Adrenal gland (tissue), 12 donors: ENCODE data around the gene C16orf54. TPM values are rescaled to one million over a fixed set of nuclear protein-coding genes. Genes with fewer than 3 reads are reported as not detected.
"Not testable (repeated sequence)": the region's sequence is repeated elsewhere in the genome, so short reads cannot be mapped to it uniquely, and the experiment has no call there.

ENCODE experiments used
- DNase-seq, 7 donors: peaks; one replicate each; pipeline ENCODE4 v3.0.0-alpha.2; 2019 to 2020
- H3K27ac ChIP-seq, 5 donors: fragments of 200-600 bp; sonication (generic) in 4 of 5; 1 replicate in 3 of 5; 2 replicates in 2 of 5; pipeline versions ENCODE4 v1.5.1 to v1.8.0; 2016 to 2020; ENCODE audit warnings: mild to moderate bottlenecking in 1 of 5
- H3K27me3 ChIP-seq: fragments of 200-600 bp; 2 replicates; pipeline ENCODE4 v1.8.0; 2021
- H3K36me3 ChIP-seq, 2 donors: fragments of 200-600 bp; replicated peaks in 1 of 2; 1 replicate in 1 of 2; 2 replicates in 1 of 2; pipeline versions ENCODE4 v1.5.1 to v1.8.0; 2018 to 2022
- H3K4me1 ChIP-seq, 2 donors: fragments of 200-600 bp; replicated peaks in 1 of 2; 1 replicate in 1 of 2; 2 replicates in 1 of 2; pipeline versions ENCODE4 v1.5.1 to v1.8.0; 2018 to 2021
- H3K4me3 ChIP-seq, 4 donors: fragments of 200-600 bp; sonication (generic) in 3 of 4; one replicate each; pipeline ENCODE4 v1.5.1; 2016 to 2018
- H3K9me3 ChIP-seq, 3 donors: fragments of 200-600 bp; sonication (generic) in 1 of 3; replicated peaks in 1 of 3; 1 replicate in 2 of 3; 2 replicates in 1 of 3; pipeline versions ENCODE4 v1.5.1 to v1.8.0; 2016 to 2021
- POLR2A ChIP-seq, 2 donors: fragments of 450-650 bp; IDR thresholded peaks; one replicate each; pipeline ENCODE4 v1.6.1; 2017; ENCODE audit warnings: antibody characterized with exemption in 2 of 2, mild to moderate bottlenecking in 2 of 2, moderate library complexity in 1 of 2
- WGBS, 4 donors: extraction: QIAGEN DNeasy Blood & Tissue Kit in 2 of 4; methylation state at CpG; one replicate each; pipeline versions ENCODE4 v1.1.5 to v1.1.7; 2013 to 2017; 5-methylcytosine and 5-hydroxymethylcytosine counted together
- intact Hi-C, 2 donors: fragments of 100-400 bp; cut with DNase I; formaldehyde crosslinking; loops; one replicate each; pipeline versions ENCODE4 v1.14.1 to v1.15.0; 2022 to 2023
- polyA plus RNA-seq, 3 donors: library from polyadenylated mRNA; stranded (reverse); fragments of 200-250 nt in 2 of 3; fragments of 350-450 nt in 1 of 3; fragmentation: Illumina TruSeq in 1 of 3; extraction: RNeasy Lipid Tissue Mini Kit (QIAGEN cat#74804) in 1 of 3; gene quantifications; one replicate each; pipeline ENCODE4 v1.2.3, GENCODE V29; 2013 to 2014
- total RNA-seq, 9 donors: library from RNA; depleted of rRNA in 4 of 9; stranded (reverse); fragments of >200 nt in 4 of 9; fragments of 120-200 nt in 1 of 9; fragmentation: NEBNext Ultra II Directional in 1 of 9; extraction: Animal tissue kit (Norgen Biotek cat#: 25700) in 1 of 9; gene quantifications; one replicate each; pipeline versions ENCODE4 v1.1.0 to v1.2.4, GENCODE V29; 2013 to 2023
- TF ChIP-seq, protein P1 (sequence below), 6 experiments: fragments of 450-650 bp in 4 of 6; fragments of 200-600 bp in 2 of 6; sonication (generic) in 1 of 6; IDR thresholded peaks; 1 replicate in 5 of 6; 2 replicates in 1 of 6; pipeline versions ENCODE4 v1.5.1 to v1.8.0; 2016 to 2021; ENCODE audit warnings: antibody characterized with exemption in 6 of 6, mild to moderate bottlenecking in 2 of 6, moderate library complexity in 1 of 6
- donor health status: healthy with polysubstance abuse.
- donor health status: Bipolar disorder and iron deficiency.
- donor health status: DM: yes; HTN: yes; CAD: no.
- donor health status: DM: no; HTN: no; CAD: no.
- donor health status: DM: no; HTN: no; CAD: no.
- donor health status: DM: yes; HTN: yes; CAD: no.

C16orf54 gene
- total and polyA plus RNA-seq, 12 donors = 0.11 to 1.8 (median 0.69) TPM

DNA sequence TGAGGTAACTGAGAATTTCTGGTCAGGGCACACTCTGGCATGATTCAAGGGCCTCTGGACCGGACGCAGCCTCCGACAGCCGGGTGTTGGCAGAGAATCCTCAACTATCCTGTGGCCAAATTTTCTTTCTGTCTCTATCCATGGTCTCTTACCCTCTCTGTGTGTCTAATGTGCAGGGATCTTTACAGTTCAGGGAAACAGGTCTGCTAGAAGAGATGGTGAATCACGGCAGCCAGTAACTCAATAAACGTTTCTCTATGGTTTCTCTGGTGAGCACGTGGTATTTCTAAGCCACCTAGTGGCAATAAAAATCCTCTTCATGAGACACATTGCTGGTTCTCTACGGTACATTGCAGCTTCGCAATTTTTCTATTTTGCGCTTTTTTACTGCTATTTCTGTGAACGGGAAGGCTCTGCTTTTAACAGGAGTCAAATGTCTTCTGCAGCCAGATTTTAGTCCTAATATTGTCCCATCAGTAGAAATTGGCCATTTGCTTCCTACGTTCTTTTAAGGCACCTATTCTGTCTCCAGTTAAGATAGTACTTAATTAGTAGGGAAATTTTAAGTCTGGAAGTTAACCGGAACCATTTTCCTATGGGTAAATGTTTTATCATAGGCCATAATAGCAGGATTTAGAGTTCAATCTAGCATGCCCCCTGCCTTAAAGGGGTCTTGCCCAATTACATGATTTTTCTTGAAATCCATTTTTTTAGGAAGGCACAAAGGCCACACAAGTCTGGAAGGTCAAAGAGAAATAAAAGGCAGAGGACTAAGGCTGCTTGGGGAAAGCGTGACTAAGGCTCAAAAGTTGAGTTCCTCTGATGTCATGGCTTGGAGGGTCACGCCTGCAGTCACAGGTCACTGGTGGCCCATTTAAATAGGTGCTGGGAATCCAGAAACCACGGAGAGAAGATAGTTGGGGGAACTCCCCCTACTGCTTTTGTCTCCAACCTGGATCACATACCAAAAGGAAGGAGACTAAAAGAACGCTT, 35.3 kb downstream of the C16orf54 start:
- H3K4me3 ChIP-seq = no peak overlapping the region
- peak in 5 of 7 donors; percentile 38 to 59 (median 42) for DNase-seq
- H3K36me3 ChIP-seq = no peaks in the 10 kb centered on the region
- TF ChIP-seq, protein P1, sequence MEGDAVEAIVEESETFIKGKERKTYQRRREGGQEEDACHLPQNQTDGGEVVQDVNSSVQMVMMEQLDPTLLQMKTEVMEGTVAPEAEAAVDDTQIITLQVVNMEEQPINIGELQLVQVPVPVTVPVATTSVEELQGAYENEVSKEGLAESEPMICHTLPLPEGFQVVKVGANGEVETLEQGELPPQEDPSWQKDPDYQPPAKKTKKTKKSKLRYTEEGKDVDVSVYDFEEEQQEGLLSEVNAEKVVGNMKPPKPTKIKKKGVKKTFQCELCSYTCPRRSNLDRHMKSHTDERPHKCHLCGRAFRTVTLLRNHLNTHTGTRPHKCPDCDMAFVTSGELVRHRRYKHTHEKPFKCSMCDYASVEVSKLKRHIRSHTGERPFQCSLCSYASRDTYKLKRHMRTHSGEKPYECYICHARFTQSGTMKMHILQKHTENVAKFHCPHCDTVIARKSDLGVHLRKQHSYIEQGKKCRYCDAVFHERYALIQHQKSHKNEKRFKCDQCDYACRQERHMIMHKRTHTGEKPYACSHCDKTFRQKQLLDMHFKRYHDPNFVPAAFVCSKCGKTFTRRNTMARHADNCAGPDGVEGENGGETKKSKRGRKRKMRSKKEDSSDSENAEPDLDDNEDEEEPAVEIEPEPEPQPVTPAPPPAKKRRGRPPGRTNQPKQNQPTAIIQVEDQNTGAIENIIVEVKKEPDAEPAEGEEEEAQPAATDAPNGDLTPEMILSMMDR (IDR thresholded peaks at IDR 0.05) = peak; percentile 51 to 76 (median 70)
- no peak for TF ChIP-seq POLR2A (IDR thresholded peaks at IDR 0.05)
- H3K4me1 ChIP-seq = peaks cover 0 to 6% of the 10 kb centered on the region in 2 donors
- no peaks in the 10 kb centered on the region for H3K27me3 ChIP-seq
- intact Hi-C loops = no loop called here
- H3K27ac ChIP-seq = peak overlapping the region in 1 of 5 donors; percentile 3
- 33 to 38% (median 35%) methylated on average over 17 of the region's 17 CpGs for WGBS, 4 donors
- no peaks in the 10 kb centered on the region for H3K9me3 ChIP-seq

DNA sequence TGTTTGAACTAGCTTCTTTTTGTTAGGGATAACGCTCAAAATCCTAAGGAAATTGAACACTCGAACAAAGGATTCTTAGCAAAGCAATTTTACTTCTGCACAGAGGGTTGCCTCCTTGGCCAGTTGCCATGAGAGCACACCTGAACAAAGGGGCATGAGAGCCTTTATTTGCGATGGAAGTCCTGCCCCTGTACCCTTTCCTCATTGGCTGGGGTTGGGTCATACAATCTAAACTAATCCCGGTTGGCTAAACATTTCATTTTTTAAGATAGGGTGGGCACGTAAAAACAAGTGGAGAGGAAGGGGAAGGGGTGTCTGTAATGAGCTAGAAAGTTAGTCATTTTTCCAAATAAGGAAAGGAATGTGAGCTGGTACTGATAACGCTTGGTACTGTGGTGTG, 36.1 kb downstream of the C16orf54 start:
- DNase-seq, H3K36me3 ChIP-seq, H3K27me3 ChIP-seq, H3K27ac ChIP-seq, H3K9me3 ChIP-seq, H3K4me3 ChIP-seq, H3K4me1 ChIP-seq: not testable (repeated sequence)
- 62 to 75% (median 68%) methylated on average over 6 of the region's 6 CpGs for WGBS, 4 donors
- intact Hi-C loops = loop anchor here in 1 of 2 donors (10.0 kb wide), 1 partner anchor 315 kb away; the partner anchor contains the start of gene C16orf92

DNA sequence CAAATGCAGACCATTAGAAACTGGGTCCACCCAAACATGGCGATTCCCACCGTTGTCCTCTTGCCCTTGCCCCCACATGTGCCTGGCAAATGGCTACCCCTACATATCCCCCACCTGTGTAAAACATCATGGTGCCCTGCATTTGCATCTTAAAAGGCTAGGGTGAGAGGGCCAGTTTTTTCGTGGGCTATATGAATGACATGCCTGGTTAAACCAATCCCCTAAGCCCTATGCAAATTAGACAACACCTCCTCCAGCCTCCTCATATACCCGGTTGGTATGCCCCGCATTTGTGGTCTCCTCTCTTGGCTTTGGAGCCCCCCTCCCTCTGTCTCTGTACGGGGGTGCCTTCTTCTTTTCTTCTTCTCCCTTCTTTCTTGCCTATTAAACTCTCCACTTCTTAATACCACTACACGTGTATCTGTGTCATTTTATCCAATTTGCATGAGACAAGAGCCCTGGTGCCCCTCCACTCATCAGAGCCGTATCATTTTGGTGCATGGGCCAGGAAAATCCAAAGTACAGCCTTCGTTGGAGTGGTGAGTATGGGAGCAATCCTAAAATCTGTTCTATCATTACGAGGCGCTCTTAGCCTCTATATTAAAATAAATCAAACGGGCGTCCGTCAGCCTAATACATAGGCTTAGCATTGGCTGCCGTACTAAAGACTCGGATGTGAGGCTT, 36.7 kb downstream of the C16orf54 start:
- TF ChIP-seq POLR2A (IDR thresholded peaks at IDR 0.05) = no peak
- TF ChIP-seq, protein P1 (IDR thresholded peaks at IDR 0.05) = no peak
- no peaks in the 10 kb centered on the region for H3K9me3 ChIP-seq
- H3K27me3 ChIP-seq = no peaks in the 10 kb centered on the region
- peaks cover 0 to 6% of the 10 kb centered on the region in 2 donors for H3K4me1 ChIP-seq
- 68 to 77% (median 75%) methylated on average over 16 of the region's 16 CpGs for WGBS, 4 donors
- DNase-seq = no peak
- intact Hi-C loops = loop anchor here in 1 of 2 donors (10.0 kb wide), 1 partner anchor 316 kb away; the partner anchor contains the start of gene C16orf92
- H3K27ac ChIP-seq = no peak overlapping the region
- H3K36me3 ChIP-seq = no peaks in the 10 kb centered on the region
- H3K4me3 ChIP-seq = no peak overlapping the region

- H3K27me3 ChIP-seq, H3K4me1 ChIP-seq, DNase-seq, H3K9me3 ChIP-seq, H3K36me3 ChIP-seq, H3K4me3 ChIP-seq, H3K27ac ChIP-seq: not testable (repeated sequence)
- intact Hi-C loops = loop anchor here in 1 of 2 donors (10.0 kb wide), 1 partner anchor 318 kb away; the partner anchor contains the start of gene C16orf92
- 92 to 100% (median 98%) methylated on average over 1 of the region's 1 CpG for WGBS, 4 donors
These were observed 38.6 kb downstream of the C16orf54 start for GRCh38 chr16:29707160-29707559.

DNA sequence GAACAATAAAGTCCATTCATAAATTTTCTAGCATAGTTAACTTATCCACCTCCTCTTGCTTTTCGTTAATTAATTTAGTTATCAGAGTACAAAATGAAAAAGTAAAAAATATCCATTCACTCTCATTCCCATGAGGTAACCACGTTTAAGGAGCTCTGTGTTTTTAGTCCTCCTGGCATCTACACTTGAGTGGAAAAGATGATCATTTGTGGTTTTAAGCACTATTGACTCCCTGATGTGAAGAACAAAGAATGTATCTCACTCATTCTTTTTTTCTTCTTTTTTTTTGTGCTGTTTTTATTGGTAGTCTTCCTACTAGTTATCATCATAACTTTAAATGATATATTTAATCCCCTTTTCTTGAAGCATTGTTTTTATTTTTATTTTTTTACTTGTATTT, 40.8 kb downstream of the C16orf54 start:
- TF ChIP-seq, protein P1 (IDR thresholded peaks at IDR 0.05) = no peak
- no peak for TF ChIP-seq POLR2A (IDR thresholded peaks at IDR 0.05)
- 59 to 65% (median 60%) methylated on average over 2 of the region's 2 CpGs for WGBS, 4 donors
- Histone ChIP-seq H3K4me3 (no peak overlapping the region), H3K9me3 (no peaks in the 10 kb centered on the region), H3K36me3 (no peaks in the 10 kb centered on the region), H3K27me3 (no peaks in the 10 kb centered on the region), H3K4me1 (no peaks in the 10 kb centered on the region), H3K27ac (no peak overlapping the region)
- intact Hi-C loops = loop anchor here in 1 of 2 donors (10.0 kb wide), 1 partner anchor 320 kb away; the partner anchor contains the start of gene C16orf92
- no peak for DNase-seq
